ENCODE measurements around the gene ROBO2. TPM values are rescaled to one million over a fixed set of nuclear protein-coding genes. Genes with fewer than 3 reads are reported as not detected.
"Not testable (repeated sequence)": the region's sequence is repeated elsewhere in the genome, so short reads cannot be mapped to it uniquely, and the experiment has no call there.

Gene ROBO2
- polyA plus RNA-seq, 4 donors, result 83.3 to 102 (median 89.4) TPM

DNA sequence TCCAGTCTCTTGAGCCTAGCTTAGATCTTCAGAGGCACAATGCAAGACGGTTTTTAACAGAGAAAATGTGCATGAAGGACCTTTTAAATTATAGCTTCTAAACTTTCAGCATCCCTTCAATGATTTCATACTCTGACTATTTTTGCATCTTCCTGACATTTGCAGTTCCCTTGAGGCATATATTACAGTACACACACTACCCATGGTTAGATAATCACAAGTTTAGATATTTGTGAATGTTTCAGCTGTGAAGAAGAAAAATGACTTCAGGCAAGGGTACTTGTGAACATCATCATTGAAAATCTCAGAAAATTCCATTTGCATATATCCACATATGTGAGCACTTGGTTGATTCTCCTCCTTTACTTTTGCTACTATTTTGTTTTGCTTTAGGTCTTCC lies 341.5 kb downstream of the ROBO2 start:
- no peak for DNase-seq (ENCODE audit: low read depth in 4 of 4, low spot score in 2 of 4)

DNA sequence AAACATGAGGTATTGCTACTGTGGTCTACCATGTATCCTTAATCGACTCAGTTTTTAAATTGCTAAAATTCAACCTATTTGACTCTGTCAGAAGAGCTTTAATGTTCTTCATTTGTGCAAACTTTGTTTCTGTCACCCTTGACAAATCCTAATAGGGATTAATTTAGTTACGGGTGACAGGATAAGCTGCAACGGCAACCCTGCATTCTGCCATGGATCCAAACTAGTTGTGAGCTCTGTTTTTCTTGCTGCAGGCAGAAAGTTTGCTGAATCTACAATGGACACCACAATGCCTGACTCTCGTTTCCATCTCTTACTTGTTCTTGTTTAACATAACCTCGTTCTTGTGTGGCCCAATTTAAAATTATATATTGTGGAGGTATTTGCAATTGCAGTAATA lies 352.3 kb downstream of the ROBO2 start:
- no peak for DNase-seq (ENCODE audit: low read depth in 4 of 4, low spot score in 2 of 4)

DNA sequence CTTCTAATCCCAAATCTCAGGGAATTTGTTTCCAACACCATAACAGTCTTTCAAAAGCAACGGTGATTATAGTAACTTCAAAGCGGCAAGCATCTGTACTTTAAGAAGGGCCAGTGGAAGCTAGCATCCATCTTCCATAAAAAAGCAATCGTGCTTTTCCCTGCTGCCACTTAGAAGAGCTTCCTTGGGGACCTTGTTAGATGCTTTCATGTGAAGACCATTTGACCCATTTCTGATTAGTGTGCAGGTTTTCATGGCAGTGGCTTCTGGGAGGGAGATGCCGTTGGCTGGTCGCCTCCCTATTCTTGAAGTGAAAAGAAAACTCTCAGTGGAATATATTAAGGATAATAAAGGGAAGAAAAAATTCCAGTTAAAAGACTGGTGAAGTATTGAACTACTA lies 354.1 kb downstream of the ROBO2 start:
- no peak for DNase-seq (ENCODE audit: low read depth in 4 of 4, low spot score in 2 of 4)

DNA sequence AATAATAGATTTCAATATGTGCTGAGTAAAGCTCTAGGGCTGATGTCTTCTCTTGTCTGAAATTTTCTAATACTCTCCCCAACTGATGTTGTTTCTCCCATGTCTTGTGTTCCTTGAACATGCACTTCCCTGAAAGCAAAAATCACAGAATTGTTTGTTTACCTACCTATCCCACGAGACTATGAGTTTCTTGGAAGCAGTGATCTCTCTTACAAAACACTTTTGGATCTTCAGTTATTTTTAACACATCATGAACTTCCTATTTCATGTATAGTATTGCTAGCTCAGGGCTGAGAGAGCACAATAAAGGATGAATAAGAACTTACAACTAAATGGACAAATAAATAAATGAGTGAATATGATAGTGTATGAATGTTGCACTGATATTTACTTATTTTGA lies 365.0 kb downstream of the ROBO2 start:
- DNase-seq (ENCODE audit: low read depth in 4 of 4, low spot score in 2 of 4), result no peak

DNA sequence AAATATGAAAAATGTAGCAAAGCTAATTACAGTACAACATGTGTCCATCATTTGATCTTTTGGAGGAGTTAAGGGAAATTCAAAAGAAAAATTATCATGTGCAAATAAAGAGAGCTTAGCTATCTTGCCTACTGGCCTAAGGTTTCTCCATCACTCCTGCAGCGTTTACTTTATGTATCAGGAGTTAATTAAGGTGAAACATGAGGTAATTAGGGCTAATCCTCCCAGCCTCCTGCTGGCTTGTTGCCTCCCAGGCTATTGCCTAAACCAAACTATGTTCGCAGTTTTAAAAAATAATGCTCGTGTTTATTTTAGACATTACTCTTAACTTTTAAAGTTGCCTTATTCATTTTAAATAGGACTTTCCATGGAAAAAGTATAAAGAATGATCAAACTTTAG lies 367.5 kb downstream of the ROBO2 start:
- no peak for DNase-seq (ENCODE audit: low read depth in 4 of 4, low spot score in 2 of 4)

DNA sequence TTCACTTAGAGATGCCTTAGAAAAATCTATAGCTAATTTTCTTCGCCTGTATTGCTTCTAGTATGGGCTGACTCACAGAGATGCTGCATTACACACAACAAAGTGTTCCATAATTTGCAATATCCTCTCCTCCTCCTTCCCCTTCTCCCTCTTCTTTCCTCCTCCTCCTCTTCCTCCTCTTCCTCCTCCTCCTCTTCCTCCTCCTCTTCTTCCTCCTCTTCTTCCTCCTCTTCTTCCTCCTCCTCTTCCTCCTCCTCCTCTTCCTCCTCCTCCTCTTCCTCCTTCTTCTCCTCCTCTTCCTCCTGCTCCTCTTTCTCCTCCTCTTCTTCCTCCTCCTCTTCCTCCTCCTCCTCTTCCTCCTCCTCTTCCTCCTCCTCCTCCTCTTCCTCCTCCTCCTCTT lies 370.4 kb downstream of the ROBO2 start:
- not testable (repeated sequence) for DNase-seq (ENCODE audit: low read depth in 4 of 4, low spot score in 2 of 4)

DNA sequence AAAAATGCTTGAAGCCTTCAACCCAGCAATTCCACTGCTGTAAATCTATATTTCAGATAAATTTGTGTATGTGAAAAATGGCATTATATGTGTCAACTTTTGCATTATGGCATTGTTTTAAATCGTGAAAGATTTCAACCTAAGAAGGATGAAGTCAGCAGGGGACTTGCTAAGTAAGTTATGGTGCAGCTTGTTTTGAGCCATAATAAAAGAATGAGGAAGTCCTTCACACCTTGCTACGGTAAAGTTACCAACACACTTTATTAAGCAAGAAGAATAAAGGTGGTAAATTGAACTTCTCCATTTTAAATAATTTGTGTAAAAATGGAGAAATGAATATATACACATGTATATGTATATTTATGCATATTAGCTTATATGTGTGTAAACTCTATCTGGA lies 371.4 kb downstream of the ROBO2 start:
- DNase-seq (ENCODE audit: low read depth in 4 of 4, low spot score in 2 of 4), result no peak

DNA sequence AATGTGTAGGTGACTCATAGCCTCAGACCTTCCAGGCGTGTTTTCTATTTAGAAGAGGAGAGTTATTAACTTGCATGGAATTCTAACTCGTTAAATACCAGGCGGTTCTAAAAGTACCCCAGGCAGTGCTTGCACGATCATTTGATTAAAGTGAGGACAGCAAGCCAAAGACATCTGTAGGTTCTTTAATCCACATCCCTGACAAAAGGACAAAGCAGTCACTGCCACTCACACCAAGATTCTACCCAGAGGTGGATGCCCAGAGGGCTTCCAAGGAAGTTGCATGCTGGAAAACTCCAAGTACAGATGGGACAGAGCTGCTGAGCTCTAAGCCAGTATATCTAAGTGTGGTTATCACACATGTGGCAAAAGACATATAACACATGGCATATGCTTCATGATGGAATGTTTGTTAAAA lies 372.1 kb downstream of the ROBO2 start:
- DNase-seq (ENCODE audit: low read depth in 4 of 4, low spot score in 2 of 4), result no peak

DNA sequence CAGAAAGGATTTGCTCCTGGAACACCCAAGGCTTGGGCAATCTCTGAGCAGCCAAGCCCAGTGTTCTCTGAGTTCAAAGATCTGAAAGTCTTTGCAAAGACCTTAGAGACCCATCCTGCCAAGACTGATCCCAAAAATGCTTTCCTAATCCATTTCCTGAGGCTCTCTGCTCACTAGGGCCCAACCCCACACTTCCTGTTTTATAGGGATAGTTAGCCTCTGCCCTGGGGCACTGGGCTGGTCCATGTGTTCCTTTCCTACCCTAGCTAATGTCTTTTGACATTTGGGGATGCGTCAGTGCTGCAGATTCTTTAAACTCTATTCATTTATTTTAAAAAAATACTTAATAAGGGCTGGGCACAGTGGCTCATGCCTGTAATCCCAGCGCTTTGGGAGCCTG lies 372.7 kb downstream of the ROBO2 start:
- DNase-seq (ENCODE audit: low read depth in 4 of 4, low spot score in 2 of 4), result no peak

DNA sequence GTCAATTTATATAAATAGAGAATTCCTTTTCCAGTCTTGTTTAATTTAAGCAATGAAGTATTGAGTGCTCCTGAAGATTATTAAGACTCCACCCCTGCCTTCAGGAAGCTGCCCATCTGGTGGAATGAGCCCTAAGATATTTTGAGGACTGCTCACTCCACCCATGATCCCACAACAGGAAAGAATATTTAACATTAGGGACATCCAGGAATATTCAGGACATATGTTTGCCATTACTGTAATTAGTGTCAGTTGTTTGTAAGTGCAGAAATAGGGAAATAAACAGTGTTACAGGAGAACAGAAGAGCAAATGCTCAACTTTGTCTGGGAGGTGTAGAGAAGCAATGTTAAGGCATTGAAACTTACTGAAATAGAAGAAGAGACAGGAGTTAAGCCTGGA lies 375.0 kb downstream of the ROBO2 start:
- DNase-seq (ENCODE audit: low read depth in 4 of 4, low spot score in 2 of 4), result no peak

DNA sequence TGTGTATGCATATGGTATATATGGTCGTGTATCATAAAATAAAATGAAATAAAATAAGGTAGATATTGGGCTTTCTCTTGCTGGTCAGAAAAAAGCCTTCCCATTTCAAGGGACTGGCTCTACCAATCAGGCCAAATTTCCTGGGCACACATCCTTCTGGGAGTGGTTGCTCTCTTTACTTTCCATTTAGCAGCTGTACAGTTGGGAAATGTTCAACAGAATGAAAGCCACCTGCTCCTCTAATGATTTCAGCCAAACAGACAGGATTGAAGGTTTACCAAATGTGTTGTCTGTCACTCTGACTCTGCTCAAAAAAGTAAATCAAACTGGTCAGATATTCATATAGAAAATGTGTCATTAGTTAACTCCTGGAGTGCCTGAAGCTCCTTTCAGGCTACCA lies 380.4 kb downstream of the ROBO2 start:
- DNase-seq (ENCODE audit: low read depth in 4 of 4, low spot score in 2 of 4), result no peak

DNA sequence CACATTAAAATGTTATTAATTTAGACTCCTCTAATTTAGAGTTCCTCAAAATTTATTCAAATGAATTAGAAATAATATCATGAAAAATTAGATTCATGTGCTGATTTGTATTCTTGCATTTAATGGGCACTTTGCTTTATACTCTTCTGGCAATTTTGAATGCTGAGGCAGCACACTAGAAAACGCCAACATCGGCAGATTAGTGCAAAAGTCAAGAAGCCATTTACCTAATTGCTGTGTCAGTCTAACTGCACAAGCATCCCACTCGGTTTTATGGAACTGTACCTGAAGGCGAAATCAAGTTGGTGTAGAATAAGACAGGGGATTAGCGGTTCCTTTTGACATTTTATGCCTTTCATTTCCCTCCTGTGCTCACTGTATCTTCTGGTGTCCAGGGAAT lies 382.0 kb downstream of the ROBO2 start:
- no peak for DNase-seq (ENCODE audit: low read depth in 4 of 4, low spot score in 2 of 4)

DNA sequence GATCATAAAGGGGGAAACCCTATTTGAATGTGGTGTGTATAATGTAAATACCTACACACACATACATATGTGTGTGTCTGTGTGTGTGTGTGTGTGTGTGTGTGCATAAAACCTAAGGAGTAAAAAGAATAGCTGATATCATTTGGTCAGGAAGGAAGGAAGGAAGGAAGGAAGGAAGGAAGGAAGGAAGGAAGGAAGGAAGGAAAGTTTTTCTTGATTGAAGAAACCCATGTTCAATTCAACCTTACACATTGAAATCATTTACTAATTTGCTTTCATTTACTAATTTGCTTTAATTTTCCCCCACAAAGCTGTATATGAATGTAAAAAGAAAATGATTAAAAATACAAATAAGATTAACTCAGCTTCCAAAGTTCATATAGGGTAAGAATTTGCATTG lies 386.6 kb downstream of the ROBO2 start:
- DNase-seq (ENCODE audit: low read depth in 4 of 4, low spot score in 2 of 4), result no peak

DNA sequence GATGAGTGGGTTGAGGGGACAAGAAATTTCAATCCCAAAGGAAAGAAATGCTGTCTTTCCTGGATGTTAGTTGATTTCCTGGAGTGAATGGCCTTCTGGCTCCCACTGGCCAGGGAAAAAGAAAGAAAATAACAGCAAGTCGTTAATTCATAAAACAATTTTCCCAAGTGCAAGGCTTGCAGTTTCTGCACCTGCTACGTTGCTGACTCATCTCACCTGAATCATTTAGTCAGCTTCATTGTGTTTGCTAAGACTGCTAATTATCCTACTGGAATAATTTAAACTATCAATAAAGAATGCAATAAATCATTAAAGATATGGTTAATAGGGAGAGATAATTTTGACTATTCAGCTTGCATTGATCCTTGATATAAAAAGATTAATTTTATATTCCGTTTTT lies 387.6 kb downstream of the ROBO2 start:
- DNase-seq (ENCODE audit: low read depth in 4 of 4, low spot score in 2 of 4), result no peak

DNA sequence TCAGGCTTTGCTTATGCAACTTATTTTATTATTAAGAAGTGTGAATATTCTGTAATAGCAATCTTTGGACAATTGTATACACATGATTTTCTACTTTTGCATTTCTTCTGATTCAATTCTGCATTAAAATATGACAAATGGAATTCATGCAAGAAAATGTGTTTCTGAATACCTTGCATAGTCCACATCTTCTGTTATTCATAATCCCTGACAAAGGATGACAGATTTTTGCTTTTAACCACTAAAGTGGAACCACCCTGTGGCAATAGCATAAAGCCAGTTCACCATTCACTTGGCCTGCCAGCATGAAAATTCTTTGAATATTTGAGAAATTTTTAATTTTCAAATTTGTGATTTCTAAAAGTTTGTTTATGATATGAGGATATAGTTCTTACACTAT lies 397.0 kb downstream of the ROBO2 start:
- DNase-seq (ENCODE audit: low read depth in 4 of 4, low spot score in 2 of 4), result no peak

DNA sequence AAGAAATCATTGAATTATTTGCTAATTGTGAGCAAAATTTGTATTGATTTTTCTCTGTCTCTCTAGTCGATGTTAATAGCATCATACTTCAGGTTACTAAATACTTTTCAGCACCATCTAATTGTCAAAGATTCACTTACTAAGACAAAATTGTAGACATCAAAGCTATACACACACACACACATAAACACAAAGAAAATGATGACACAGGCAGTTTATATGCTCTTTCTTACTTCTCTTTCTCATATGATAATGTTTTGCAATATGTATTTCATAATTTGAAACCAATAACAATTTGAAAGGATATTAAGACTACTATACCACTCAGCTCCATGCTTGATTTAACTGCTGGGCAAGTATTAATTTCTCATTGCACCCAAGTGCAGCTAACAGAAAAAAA lies 406.2 kb downstream of the ROBO2 start:
- no peak for DNase-seq (ENCODE audit: low read depth in 4 of 4, low spot score in 2 of 4)

DNA sequence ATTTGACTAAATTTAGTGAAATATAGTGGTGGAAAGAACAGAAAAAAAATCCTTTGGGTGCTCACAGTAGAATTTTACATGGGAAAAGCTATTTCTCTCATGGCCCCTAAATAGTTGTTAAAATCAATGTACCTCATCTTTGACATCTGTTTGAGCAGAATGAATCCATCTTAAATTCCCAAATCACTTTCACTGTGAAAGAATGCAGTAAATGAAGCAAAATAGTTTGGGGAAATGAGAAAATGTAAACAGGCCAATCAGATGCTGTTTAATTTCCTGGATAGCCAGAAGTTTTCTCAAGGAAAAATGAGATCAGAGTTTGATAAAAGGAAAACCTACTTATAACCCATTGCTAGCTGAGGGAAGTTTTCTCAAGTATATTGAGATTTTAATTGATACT lies 406.9 kb downstream of the ROBO2 start:
- DNase-seq (ENCODE audit: low read depth in 4 of 4, low spot score in 2 of 4), result no peak

DNA sequence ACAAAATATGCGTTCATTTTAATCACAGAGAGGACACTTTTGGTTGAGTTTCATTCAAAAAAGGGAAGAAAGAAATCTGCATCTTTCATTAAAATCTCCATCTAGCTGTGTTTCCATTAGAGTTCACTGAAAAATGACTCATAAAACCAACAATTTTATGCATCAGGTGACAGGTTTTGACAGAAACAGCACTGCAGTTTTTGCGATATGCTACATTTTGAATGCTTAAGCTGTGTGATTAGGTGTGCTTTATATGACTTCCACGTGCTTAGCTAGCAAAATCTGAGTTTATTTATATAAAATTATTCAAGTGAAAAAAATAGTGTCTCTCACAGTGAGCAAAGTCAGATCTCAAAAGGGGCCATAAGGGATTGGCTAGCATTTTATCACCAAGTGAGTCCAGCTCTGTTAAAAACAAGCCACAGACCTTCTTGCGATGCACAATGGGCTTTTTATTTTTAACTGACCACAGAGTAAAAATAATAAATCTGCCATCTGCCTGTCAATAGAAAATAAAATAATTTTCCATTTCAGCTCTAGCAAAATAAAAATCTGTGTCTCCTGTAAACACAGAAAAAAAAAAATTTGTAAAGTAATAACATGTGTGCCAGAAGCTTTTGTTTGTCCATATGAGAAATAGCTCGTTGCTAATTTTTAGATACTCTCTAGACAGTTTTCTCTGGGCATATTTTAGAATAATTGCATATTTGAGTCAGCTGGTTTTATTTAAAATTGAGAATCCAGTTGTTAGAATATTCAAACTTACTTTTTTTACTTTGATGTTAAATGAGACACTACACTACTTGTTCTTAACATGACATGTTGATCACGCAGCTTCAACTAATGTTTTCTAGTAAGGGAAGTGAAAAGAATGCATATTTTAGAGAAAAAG lies 409.8 kb downstream of the ROBO2 start:
- DNase-seq (ENCODE audit: low read depth in 4 of 4, low spot score in 2 of 4), result no peak

DNA sequence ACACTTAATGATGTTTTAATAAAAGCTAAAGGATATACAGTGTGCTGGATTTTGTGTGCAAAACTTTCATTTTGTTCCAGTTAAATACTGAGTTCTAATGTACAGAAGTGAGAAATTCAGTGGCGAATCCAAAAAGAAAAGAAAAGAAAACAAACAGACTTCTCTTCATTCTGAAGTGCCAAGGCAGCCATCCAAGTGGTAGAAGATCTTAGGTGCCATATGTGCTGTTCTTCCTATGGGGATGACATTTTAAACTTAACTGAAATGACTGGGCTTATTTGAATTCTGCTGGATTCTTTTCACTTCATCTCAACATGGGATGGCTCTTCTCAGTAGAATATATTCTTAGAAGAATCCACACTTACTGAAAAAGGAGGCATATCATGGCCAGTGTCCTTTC lies 416.5 kb downstream of the ROBO2 start:
- DNase-seq (ENCODE audit: low read depth in 4 of 4, low spot score in 2 of 4), result no peak

DNA sequence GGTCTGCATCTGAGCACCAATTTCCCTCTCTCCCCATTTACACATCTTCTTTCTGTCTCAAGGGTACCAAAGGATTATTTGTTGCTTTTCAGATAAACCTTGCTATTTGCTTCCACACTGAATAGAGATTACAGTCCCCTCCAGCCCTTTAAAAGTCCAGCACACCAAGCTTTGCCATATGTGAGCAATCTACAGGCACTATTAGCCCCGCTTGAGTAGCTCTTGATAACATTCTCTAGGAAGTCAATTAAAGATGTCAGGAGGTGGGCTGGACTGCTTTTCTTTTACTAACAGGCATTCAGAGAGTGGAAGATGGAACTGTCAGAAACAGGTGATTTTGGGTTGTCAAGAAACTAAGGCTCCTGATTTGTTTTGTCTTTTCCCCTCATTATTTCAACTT lies 417.0 kb downstream of the ROBO2 start:
- DNase-seq (ENCODE audit: low read depth in 4 of 4, low spot score in 2 of 4), result no peak

DNA sequence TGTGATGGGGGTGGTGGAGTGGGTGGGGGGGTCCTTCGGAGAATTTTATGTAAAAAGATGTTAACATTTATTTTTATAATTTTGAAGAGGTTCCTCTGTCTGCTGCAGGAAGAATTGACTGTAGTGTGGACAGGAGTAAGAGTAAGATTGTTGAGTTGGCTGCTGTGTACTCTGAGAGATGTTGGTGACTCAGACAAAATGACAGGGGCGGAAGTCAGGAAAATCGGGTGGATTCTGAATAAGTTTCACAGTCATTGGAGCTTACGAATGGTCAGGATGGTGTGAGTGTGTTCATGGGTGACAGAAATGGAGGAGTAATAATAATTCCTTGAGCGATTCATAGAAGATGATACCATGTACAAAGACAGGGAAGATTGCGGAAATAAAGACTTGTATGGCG lies 420.0 kb downstream of the ROBO2 start:
- no peak for DNase-seq (ENCODE audit: low read depth in 4 of 4, low spot score in 2 of 4)

DNA sequence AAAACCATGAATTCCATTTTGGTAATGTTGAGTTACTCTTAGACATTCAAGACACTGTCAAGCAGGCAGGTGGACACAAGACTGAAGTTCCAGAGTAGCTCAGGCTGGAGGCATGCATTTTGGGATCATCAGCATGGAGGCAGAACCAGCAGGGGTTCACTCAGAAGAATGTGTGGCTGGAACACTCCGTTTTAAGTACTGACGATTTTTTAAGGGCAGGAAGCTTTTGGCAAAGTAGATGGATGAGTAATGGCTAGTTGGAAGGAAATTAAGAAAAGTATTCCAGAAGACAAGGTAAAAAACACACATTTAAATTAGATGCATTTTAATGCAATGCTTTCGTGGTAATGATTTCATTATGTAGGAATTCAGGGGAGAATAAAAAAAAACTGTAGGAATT lies 420.4 kb downstream of the ROBO2 start:
- no peak for DNase-seq (ENCODE audit: low read depth in 4 of 4, low spot score in 2 of 4)

DNA sequence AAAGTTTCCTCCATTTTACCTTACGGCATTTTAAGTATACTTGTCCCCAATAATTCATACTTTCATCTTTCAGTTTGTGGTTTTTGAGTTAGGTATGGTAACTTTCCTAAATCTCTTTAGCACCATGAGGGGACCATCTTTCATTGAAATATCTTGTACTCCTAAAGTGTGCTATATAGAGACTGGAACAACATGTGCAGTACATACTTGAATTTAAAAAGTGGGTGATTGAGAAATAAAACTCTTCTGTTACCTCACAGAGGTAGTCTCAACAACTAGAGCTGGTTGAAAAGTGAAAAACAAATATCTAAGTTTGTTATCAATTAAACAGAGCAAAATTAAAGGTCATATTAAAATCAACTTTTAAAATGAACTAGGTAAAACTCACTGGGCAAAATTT lies 423.1 kb downstream of the ROBO2 start:
- no peak for DNase-seq (ENCODE audit: low read depth in 4 of 4, low spot score in 2 of 4)
